Peyer's patch (tissue), 4 donors: ENCODE measurements around the gene PTPRB.

Source experiments
- POLR2A ChIP-seq, 2 donors: fragments of 450-650 bp; IDR thresholded peaks; one replicate each; pipeline ENCODE4 v1.5.1; 2017; ENCODE audit warnings: antibody characterized with exemption in 2 of 2, mild to moderate bottlenecking in 2 of 2, moderate library complexity in 2 of 2
- TF ChIP-seq, protein P1 (sequence below), 6 experiments: fragments of 450-650 bp in 4 of 6; fragments of 200-600 bp in 2 of 6; sonication (generic) in 1 of 6; IDR thresholded peaks; one replicate each; pipeline ENCODE4 v1.5.1; 2017 to 2019; ENCODE audit warnings: antibody characterized with exemption in 6 of 6, mild to moderate bottlenecking in 3 of 6, moderate library complexity in 1 of 6

DNA sequence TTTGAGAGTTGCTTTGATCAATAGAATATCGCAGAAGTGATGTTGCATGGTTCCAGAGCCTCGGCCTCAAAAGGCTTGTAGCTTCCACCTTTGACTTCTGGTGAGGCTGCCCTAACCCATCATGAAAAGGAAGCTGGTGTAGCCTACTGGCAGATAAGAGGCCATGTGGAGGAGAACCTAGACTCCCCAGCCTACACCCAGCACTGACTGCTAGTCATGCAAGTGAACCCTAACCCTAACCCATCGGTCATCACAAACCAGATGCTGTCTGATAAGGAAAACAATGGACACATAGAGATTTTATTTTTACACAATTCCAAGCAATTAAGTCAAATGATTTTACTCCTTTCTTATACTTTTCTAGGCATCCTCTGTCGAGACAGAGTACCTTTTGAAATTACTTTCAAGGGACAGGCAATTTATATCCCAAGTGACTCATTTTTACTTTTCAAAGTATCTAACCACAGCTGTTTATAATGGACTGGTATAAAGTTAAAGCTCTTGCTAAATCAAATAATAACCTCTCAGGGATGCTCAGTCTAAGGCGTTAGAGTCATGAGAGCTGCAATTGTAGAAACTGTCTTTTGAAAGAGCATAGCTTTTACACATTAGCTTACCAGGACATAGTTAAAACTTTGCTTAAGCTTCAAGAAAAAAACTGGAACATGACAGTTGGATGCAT lies 17.6 kb downstream of the PTPRB start:
- TF ChIP-seq, protein P1, sequence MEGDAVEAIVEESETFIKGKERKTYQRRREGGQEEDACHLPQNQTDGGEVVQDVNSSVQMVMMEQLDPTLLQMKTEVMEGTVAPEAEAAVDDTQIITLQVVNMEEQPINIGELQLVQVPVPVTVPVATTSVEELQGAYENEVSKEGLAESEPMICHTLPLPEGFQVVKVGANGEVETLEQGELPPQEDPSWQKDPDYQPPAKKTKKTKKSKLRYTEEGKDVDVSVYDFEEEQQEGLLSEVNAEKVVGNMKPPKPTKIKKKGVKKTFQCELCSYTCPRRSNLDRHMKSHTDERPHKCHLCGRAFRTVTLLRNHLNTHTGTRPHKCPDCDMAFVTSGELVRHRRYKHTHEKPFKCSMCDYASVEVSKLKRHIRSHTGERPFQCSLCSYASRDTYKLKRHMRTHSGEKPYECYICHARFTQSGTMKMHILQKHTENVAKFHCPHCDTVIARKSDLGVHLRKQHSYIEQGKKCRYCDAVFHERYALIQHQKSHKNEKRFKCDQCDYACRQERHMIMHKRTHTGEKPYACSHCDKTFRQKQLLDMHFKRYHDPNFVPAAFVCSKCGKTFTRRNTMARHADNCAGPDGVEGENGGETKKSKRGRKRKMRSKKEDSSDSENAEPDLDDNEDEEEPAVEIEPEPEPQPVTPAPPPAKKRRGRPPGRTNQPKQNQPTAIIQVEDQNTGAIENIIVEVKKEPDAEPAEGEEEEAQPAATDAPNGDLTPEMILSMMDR (IDR thresholded peaks at IDR 0.05): no peak
- TF ChIP-seq POLR2A (IDR thresholded peaks at IDR 0.05): no peak
